H9 (cell line): Measurements from ENCODE around the gene TMSB4Y. TPM values are rescaled to one million over a fixed set of nuclear protein-coding genes. Genes with fewer than 3 reads are reported as not detected.

Experiments
- DNase-seq: peaks from one replicate; pipeline ENCODE4 v3.0.0-alpha.2; 2017
- H2AFZ ChIP-seq: one replicate; pipeline ENCODE4 v1.6.1; 2013; ENCODE audit warnings: mild to moderate bottlenecking, low read length, control low read depth, moderate library complexity
- H2AK5ac ChIP-seq: 2 replicates; pipeline ENCODE4 v1.6.1; 2013; ENCODE audit warnings: low read length, control low read depth, mixed read lengths; ENCODE audit not compliant: insufficient read length
- H2BK120ac ChIP-seq: one replicate; pipeline ENCODE4 v1.6.1; 2013; ENCODE audit warnings: low read depth, mild to moderate bottlenecking, low read length, control low read depth, inconsistent platforms; ENCODE audit not compliant: poor library complexity, severe bottlenecking
- H2BK12ac ChIP-seq: 2 replicates; pipeline ENCODE4 v1.6.1; 2013; ENCODE audit warnings: low read length, control low read depth, mixed read lengths, low read depth; ENCODE audit not compliant: insufficient read length
- H2BK15ac ChIP-seq: 2 replicates; pipeline ENCODE4 v1.6.1; 2013; ENCODE audit warnings: low read depth, low read length, control low read depth
- H2BK20ac ChIP-seq: one replicate; pipeline ENCODE4 v1.6.1; 2013; ENCODE audit warnings: low read depth, mild to moderate bottlenecking, low read length, control low read depth, inconsistent platforms; ENCODE audit not compliant: poor library complexity, severe bottlenecking
- H2BK5ac ChIP-seq: 2 replicates; pipeline ENCODE4 v1.6.1; 2013; ENCODE audit warnings: low read length, control low read depth, mixed read lengths; ENCODE audit not compliant: insufficient read length
- H3K14ac ChIP-seq: 2 replicates; pipeline ENCODE4 v1.6.1; 2013; ENCODE audit warnings: low read length, control low read depth; ENCODE audit not compliant: insufficient read depth
- H3K18ac ChIP-seq: 2 replicates; pipeline ENCODE4 v1.6.1; 2013; ENCODE audit warnings: low read depth, mild to moderate bottlenecking, mixed read lengths, low read length, control low read depth; ENCODE audit not compliant: insufficient read length
- H3K23ac ChIP-seq: 2 replicates; pipeline ENCODE4 v1.6.1; 2013; ENCODE audit warnings: low read length, control low read depth, mixed read lengths, low read depth; ENCODE audit not compliant: insufficient read length
- H3K23me2 ChIP-seq: 2 replicates; pipeline ENCODE4 v1.6.1; 2013; ENCODE audit warnings: low read depth, mild to moderate bottlenecking, mixed read lengths, low read length, control low read depth; ENCODE audit not compliant: insufficient read length, poor library complexity, severe bottlenecking
- H3K27ac ChIP-seq: 2 replicates; pipeline ENCODE4 v1.5.1; 2013; ENCODE audit warnings: low read length, control low read depth, mixed read lengths, low read depth; ENCODE audit not compliant: insufficient read length
- H3K27me3 ChIP-seq: 2 replicates; pipeline ENCODE4 v1.6.1; 2013; ENCODE audit warnings: low read length, control low read depth, inconsistent platforms; ENCODE audit not compliant: insufficient read depth
- H3K4ac ChIP-seq: 2 replicates; pipeline ENCODE4 v1.6.1; 2013; ENCODE audit warnings: low read depth, mild to moderate bottlenecking, control low read depth, inconsistent platforms, low read length, moderate library complexity
- H3K4me1 ChIP-seq: 2 replicates; pipeline ENCODE4 v1.6.1; 2013; ENCODE audit warnings: low read length, control low read depth, inconsistent platforms; ENCODE audit not compliant: insufficient read depth
- H3K4me2 ChIP-seq: 2 replicates; pipeline ENCODE4 v1.6.1; 2013; ENCODE audit warnings: low read length, control low read depth, mixed read lengths; ENCODE audit not compliant: insufficient read length, insufficient read depth
- H3K56ac ChIP-seq: 2 replicates; pipeline ENCODE4 v1.6.1; 2013; ENCODE audit warnings: low read depth, mild to moderate bottlenecking, mixed read lengths, low read length, control low read depth; ENCODE audit not compliant: insufficient read length
- H3K79me1 ChIP-seq: 2 replicates; pipeline ENCODE4 v1.6.1; 2013; ENCODE audit warnings: low read depth, mild to moderate bottlenecking, moderate library complexity, low read length, control low read depth, inconsistent platforms; ENCODE audit not compliant: insufficient read depth, poor library complexity, severe bottlenecking
- H3K79me2 ChIP-seq: 2 replicates; pipeline ENCODE4 v1.6.1; 2013; ENCODE audit warnings: low read length, control low read depth, inconsistent platforms; ENCODE audit not compliant: insufficient read depth
- H3K9ac ChIP-seq: 2 replicates; pipeline ENCODE4 v1.6.1; 2013; ENCODE audit warnings: low read length, control low read depth, mixed read lengths; ENCODE audit not compliant: insufficient read length; ENCODE audit errors: extremely low read depth
- H3K9me3 ChIP-seq: one replicate; pipeline ENCODE4 v1.6.1; 2013; ENCODE audit warnings: low read depth, low read length, inconsistent platforms; ENCODE audit not compliant: control insufficient read depth
- H3T11ph ChIP-seq: one replicate; pipeline ENCODE4 v1.6.1; 2013; ENCODE audit warnings: mild to moderate bottlenecking, low read length, control low read depth, inconsistent platforms
- H4K20me1 ChIP-seq: one replicate; pipeline ENCODE4 v1.6.1; 2013; ENCODE audit not compliant: control insufficient read depth, insufficient read length, insufficient read depth
- H4K5ac ChIP-seq: 2 replicates; pipeline ENCODE4 v1.6.1; 2013; ENCODE audit warnings: low read depth, mild to moderate bottlenecking, mixed read lengths, low read length, control low read depth; ENCODE audit not compliant: insufficient read length
- H4K8ac ChIP-seq: replicated peaks from 2 replicates; pipeline ENCODE4 v1.6.1; 2013; ENCODE audit warnings: low read length, control low read depth, mixed read lengths, low read depth; ENCODE audit not compliant: insufficient read length
- H4K91ac ChIP-seq: 2 replicates; pipeline ENCODE4 v1.6.1; 2013; ENCODE audit warnings: low read depth, mild to moderate bottlenecking, moderate library complexity, mixed read lengths, low read length, control low read depth; ENCODE audit not compliant: insufficient read length
- H3K27ac Mint-ChIP-seq, 3 experiments: 2 replicates in 2 of 3; 3 replicates in 1 of 3; pipeline ENCODE4 v1.8.0; 2020 to 2021; ENCODE audit warnings: mixed read lengths in 3 of 3, mild to moderate bottlenecking in 1 of 3, moderate library complexity in 1 of 3
- H3K27me3 Mint-ChIP-seq: 2 replicates; pipeline ENCODE4 v1.8.0; 2021; ENCODE audit warnings: low read depth, mild to moderate bottlenecking, moderate library complexity, mixed read lengths
- H3K36me3 Mint-ChIP-seq, 3 experiments: 2 replicates in 2 of 3; 3 replicates in 1 of 3; pipeline ENCODE4 v1.8.0; 2020 to 2021; ENCODE audit warnings: low read depth in 3 of 3, mixed read lengths in 3 of 3; ENCODE audit not compliant: insufficient read depth in 1 of 3
- H3K4me1 Mint-ChIP-seq, 2 experiments: 2 replicates each; pipeline ENCODE4 v1.8.0; 2020; ENCODE audit warnings: mixed read lengths in 2 of 2
- H3K4me3 Mint-ChIP-seq, 2 experiments: 2 replicates in 1 of 2; 3 replicates in 1 of 2; pipeline ENCODE4 v1.8.0; 2020 to 2021; ENCODE audit warnings: mild to moderate bottlenecking in 2 of 2, mixed read lengths in 2 of 2, moderate library complexity in 1 of 2
- H3K9me3 Mint-ChIP-seq, 2 experiments: 2 replicates in 1 of 2; 3 replicates in 1 of 2; pipeline ENCODE4 v1.8.0; 2020; ENCODE audit warnings: mild to moderate bottlenecking in 2 of 2, mixed read lengths in 2 of 2, moderate library complexity in 1 of 2
- CTCF ChIP-seq: fragments of 200-600 bp; sonication (generic); conservative IDR thresholded peaks from 3 replicates; pipeline ENCODE4 v1.8.0; 2021; ENCODE audit warnings: antibody characterized with exemption, mild to moderate bottlenecking
- WGBS: extraction: QIAGEN DNeasy Blood & Tissue Kit; methylation state at CpG from one replicate; pipeline ENCODE4 v1.1.7; 2013; ENCODE audit warnings: missing lambda C conversion rate, low lambda C conversion rate, mixed read lengths; ENCODE audit not compliant: insufficient read length; ENCODE audit errors: extremely low coverage; 5-methylcytosine and 5-hydroxymethylcytosine counted together
- total RNA-seq: library from RNA; stranded (reverse); gene quantifications from 2 replicates; pipeline ENCODE4 v1.2.1, GENCODE V29; 2021

The TMSB4Y gene
- total RNA-seq, 1 experiment from 2014 or later = not detected

GRCh38 chrY:13702276-13702675 is 1.4 kb upstream of the TMSB4Y start:
- no peak overlapping the region for H3K56ac ChIP-seq
- no peak overlapping the region for H3T11ph ChIP-seq
- Mint-ChIP-seq H3K9me3 (no peaks in the 10 kb centered on the region), H3K27me3 (no peaks in the 10 kb centered on the region), H3K36me3 (no peaks in the 10 kb centered on the region), H3K27ac (no peak overlapping the region), H3K4me3 (no peak overlapping the region), H3K4me1 (no peaks in the 10 kb centered on the region)
- no peak overlapping the region for H2BK12ac ChIP-seq
- no peaks in the 10 kb centered on the region for H3K9me3 ChIP-seq
- no peaks in the 10 kb centered on the region for H3K79me2 ChIP-seq
- no peak overlapping the region for H3K27ac ChIP-seq
- no peak overlapping the region for H3K14ac ChIP-seq
- no peaks in the 10 kb centered on the region for H3K23me2 ChIP-seq
- no peak overlapping the region for H4K8ac ChIP-seq
- H3K4ac ChIP-seq = no peak overlapping the region
- no peak overlapping the region for H2BK120ac ChIP-seq
- no peaks in the 10 kb centered on the region for H3K27me3 ChIP-seq
- no peak overlapping the region for H2BK15ac ChIP-seq
- H4K5ac ChIP-seq = no peak overlapping the region
- WGBS = no CpG with 5 or more reads among the region's 11 CpGs
- H3K9ac ChIP-seq = no peak overlapping the region
- no peak overlapping the region for H3K18ac ChIP-seq
- H3K23ac ChIP-seq = no peak overlapping the region
- H3K4me2 ChIP-seq = no peak overlapping the region
- H2AFZ ChIP-seq = no peak overlapping the region
- no peak overlapping the region for H4K91ac ChIP-seq
- no peaks in the 10 kb centered on the region for H3K79me1 ChIP-seq
- H2BK20ac ChIP-seq = no peak overlapping the region
- no peak for TF ChIP-seq CTCF
- no peak overlapping the region for H2BK5ac ChIP-seq
- H2AK5ac ChIP-seq = no peak overlapping the region
- H3K4me1 ChIP-seq = no peaks in the 10 kb centered on the region
- DNase-seq = no peak
- no peaks in the 10 kb centered on the region for H4K20me1 ChIP-seq
